Kidney (tissue), 14 donors: ENCODE data around the gene HEXIM2. TPM values are rescaled to one million over a fixed set of nuclear protein-coding genes. Genes with fewer than 3 reads are reported as not detected.

ENCODE experiments used
- DNase-seq, 5 donors: peaks; one replicate each; pipeline ENCODE4 v3.0.0-alpha.2; 2013 to 2020
- FAIRE-seq: peaks from 2 replicates; lab custom pipeline; 2012; peaks lifted over from hg19 to GRCh38; lab: Jason Lieb, UNC
- H3K27ac ChIP-seq, 2 donors: one replicate each; pipeline ENCODE4 v1.7.0; 2013; ENCODE audit warnings: low read depth in 2 of 2, low read length in 2 of 2, inconsistent platforms in 1 of 2
- H3K27me3 ChIP-seq: one replicate; pipeline ENCODE4 v1.7.1; 2013; ENCODE audit warnings: low read length, inconsistent platforms; ENCODE audit not compliant: control insufficient read depth, insufficient read depth
- H3K36me3 ChIP-seq, 3 donors: one replicate each; pipeline versions ENCODE4 v1.7.0 to v1.7.1; 2013; ENCODE audit warnings: low read length in 3 of 3, control low read depth in 1 of 3, inconsistent platforms in 1 of 3; ENCODE audit not compliant: insufficient read depth in 3 of 3, control insufficient read depth in 2 of 3
- H3K4me1 ChIP-seq, 3 donors: one replicate each; pipeline versions ENCODE4 v1.7.0 to v1.7.1; 2013; ENCODE audit warnings: low read length in 3 of 3, inconsistent platforms in 1 of 3, low read depth in 1 of 3; ENCODE audit not compliant: control insufficient read depth in 2 of 3, insufficient read depth in 2 of 3
- H3K4me3 ChIP-seq, 3 donors: one replicate each; pipeline versions ENCODE4 v1.7.0 to v1.8.1; 2013; ENCODE audit warnings: low read length in 3 of 3, control low read depth in 1 of 3, inconsistent platforms in 1 of 3
- H3K9ac ChIP-seq, 3 donors: one replicate each; pipeline versions ENCODE4 v1.7.0 to v1.7.1; 2013; ENCODE audit warnings: low read length in 3 of 3, control low read depth in 1 of 3, inconsistent platforms in 1 of 3
- H3K9me3 ChIP-seq, 3 donors: one replicate each; pipeline versions ENCODE4 v1.7.0 to v1.7.1; 2013; ENCODE audit warnings: low read length in 3 of 3, control low read depth in 1 of 3, inconsistent platforms in 1 of 3; ENCODE audit not compliant: control insufficient read depth in 2 of 3, insufficient read depth in 1 of 3
- intact Hi-C: fragments of 100-400 bp; cut with DNase I; formaldehyde crosslinking; loops from one replicate; pipeline ENCODE4 v1.11.1; 2022
- polyA plus RNA-seq: library from polyadenylated mRNA; stranded (reverse); fragments of 350-450 nt; fragmentation: Illumina TruSeq; extraction: RNeasy Lipid Tissue Mini Kit (QIAGEN cat#74804); gene quantifications from one replicate; pipeline ENCODE4 v1.2.3, GENCODE V29; 2014; ENCODE audit warnings: low read depth, low replicate concordance; ENCODE audit not compliant: insufficient read depth
- total RNA-seq: library from RNA; stranded (reverse); fragmentation: NEBNext Ultra II Directional; extraction: Animal tissue kit (Norgen Biotek cat#: 25700); gene quantifications from one replicate; pipeline ENCODE4 v1.2.1, GENCODE V29; 2021
- TF ChIP-seq, protein P1 (sequence below): IDR thresholded peaks from 3 replicates; pipeline ENCODE4 v1.5.1; 2012; ENCODE audit warnings: mild to moderate bottlenecking, moderate library complexity, borderline replicate concordance; ENCODE audit not compliant: insufficient read depth; ENCODE audit errors: extremely low read depth
- donor health status: control.
- donor health status: control.
- donor health status: control.
- donor health status: control.
- donor health status: control.
- donor health status: DM: yes; HTN: yes; CAD: no.
- donor health status: Normal renal cell carcinoma (clear cell type).

Gene HEXIM2
- total and polyA plus RNA-seq, 2 donors from 2014 or later: 6.2 to 29.1 TPM

DNA sequence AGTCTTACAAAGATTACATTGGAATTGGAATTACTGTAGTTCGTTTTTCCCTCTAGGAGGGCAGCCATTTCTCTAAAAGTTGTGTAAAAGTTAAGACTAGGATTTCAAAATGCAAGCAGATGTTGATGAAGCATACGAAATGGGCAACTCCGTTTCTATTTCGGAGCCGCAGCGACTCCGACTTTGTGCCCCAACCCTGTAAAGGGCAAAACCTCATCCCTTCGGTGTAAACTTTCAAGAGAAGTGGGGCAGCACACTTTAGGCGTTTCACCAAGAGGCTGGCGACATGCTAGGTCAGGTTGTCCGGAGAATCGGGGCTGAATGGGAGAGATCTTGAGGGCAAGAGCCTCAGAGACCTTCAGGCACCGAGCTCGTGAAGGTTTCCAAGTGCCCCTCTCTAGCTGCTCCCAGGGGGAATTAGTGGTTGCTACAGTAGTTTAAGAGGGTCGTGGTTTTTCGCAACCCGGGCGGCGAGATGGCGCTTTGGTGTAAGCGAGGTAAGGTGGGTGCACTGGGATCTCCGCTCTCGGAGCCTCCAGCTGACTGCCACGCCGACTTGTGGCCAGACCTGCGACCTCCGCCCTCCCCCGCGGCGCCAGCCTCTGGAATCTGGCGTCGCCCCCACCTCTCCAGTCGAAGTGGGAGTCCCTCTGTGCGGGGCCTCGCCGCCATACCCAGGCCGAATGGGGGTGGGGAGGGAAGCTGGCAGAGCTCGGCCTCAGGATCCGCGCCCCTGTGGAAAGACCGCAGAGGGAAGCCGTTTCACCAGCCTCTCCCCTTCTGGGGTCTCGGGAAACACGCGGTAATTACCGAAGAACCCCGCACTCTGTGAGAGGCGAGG, 1.0 kb upstream of the HEXIM2 start:
- intact Hi-C loops: no loop called here
- H3K4me3 ChIP-seq: peak overlapping the region; percentile 81 to 96 (median 90)
- peaks cover 0 to 5% (median 0%) of the 10 kb centered on the region in 3 donors for H3K36me3 ChIP-seq
- FAIRE-seq: no peak
- no peaks in the 10 kb centered on the region for H3K27me3 ChIP-seq
- no peaks in the 10 kb centered on the region for H3K9me3 ChIP-seq
- peaks cover 0 to 23% (median 14%) of the 10 kb centered on the region in 3 donors for H3K4me1 ChIP-seq
- H3K27ac ChIP-seq: peak overlapping the region; percentile 100
- TF ChIP-seq, protein P1, sequence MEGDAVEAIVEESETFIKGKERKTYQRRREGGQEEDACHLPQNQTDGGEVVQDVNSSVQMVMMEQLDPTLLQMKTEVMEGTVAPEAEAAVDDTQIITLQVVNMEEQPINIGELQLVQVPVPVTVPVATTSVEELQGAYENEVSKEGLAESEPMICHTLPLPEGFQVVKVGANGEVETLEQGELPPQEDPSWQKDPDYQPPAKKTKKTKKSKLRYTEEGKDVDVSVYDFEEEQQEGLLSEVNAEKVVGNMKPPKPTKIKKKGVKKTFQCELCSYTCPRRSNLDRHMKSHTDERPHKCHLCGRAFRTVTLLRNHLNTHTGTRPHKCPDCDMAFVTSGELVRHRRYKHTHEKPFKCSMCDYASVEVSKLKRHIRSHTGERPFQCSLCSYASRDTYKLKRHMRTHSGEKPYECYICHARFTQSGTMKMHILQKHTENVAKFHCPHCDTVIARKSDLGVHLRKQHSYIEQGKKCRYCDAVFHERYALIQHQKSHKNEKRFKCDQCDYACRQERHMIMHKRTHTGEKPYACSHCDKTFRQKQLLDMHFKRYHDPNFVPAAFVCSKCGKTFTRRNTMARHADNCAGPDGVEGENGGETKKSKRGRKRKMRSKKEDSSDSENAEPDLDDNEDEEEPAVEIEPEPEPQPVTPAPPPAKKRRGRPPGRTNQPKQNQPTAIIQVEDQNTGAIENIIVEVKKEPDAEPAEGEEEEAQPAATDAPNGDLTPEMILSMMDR: peak; percentile 20
- peak overlapping the region; percentile 80 to 99 (median 95) for H3K9ac ChIP-seq
- peak; percentile 93 to 96 (median 95) for DNase-seq

DNA sequence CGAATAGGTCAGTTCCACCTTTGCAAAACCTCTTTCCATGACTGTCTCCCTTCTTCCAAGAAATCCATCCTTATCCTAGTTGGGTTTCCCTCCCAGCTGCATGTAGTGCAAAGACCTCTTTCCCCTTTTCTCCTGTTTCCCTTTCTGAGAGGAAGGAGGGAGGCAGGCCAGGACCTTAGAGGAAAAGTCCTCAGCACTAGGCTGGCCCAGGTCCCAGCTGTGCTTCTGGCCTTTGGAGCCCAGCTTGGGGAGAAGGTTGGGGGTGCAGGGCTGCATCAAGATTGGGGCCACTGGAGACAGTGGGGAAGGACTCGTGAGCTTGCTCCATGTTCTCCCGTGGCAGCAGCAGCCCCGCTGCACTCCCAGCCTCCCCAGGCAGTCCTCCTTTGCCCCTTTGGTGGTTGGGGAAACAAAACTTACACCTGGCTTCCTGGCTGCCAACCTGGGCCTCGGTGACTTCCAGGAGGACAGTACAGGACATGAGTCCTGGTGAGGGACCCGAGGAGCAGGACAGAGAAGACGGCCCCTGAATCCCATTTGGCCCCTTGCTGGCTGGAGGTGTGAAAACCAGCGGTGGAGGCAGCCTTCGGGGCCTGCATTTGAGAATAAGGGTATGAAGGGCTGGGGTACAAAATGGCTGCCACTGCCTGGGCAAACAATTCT, 481 bp downstream of the HEXIM2 start:
- peak overlapping the region; percentile 14 to 34 for H3K27ac ChIP-seq
- DNase-seq (peak in 3 of 5 donors; percentile 52 to 82 (median 82)), FAIRE-seq (no peak)
- no peaks in the 10 kb centered on the region for H3K9me3 ChIP-seq
- H3K4me3 ChIP-seq: peak overlapping the region; percentile 72 to 86 (median 84)
- peaks cover 0 to 5% (median 0%) of the 10 kb centered on the region in 3 donors for H3K36me3 ChIP-seq
- TF ChIP-seq, protein P1: no peak
- H3K4me1 ChIP-seq: peaks cover 0 to 23% (median 14%) of the 10 kb centered on the region in 3 donors
- intact Hi-C loops: no loop called here
- H3K9ac ChIP-seq: peak overlapping the region; percentile 0 to 81 (median 25)
- no peaks in the 10 kb centered on the region for H3K27me3 ChIP-seq

DNA sequence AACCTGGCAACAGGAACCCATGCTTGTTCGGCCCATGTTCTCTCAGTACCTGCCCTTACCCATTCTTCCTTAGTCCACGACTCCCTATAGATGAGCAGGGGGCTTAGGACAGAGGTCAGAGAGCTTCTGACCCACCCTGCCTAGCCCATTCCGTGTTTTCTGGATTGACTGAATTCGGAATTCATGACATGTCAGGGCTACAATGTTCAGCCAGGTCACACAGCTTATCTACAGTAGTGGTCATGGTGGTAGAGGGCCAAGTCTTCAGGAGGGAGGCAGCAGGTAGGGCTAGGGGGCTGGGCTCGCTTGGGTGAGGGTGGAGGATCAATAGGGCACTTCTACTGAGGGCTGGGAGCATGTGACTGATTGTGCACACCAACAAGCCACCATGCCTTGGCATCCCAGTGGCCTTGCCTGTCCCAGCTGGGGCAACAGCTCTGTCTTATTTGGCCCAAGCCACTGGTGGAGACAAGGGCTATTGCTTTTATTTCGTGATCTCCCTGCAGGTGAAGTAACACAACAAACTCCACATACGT, 3.1 kb downstream of the HEXIM2 start:
- H3K27me3 ChIP-seq: no peaks in the 10 kb centered on the region
- FAIRE-seq: no peak
- H3K4me3 ChIP-seq: no peak overlapping the region
- intact Hi-C loops: no loop called here
- H3K36me3 ChIP-seq: peaks cover 0 to 13% (median 0%) of the 10 kb centered on the region in 3 donors
- H3K9ac ChIP-seq: no peak overlapping the region
- no peak for DNase-seq
- TF ChIP-seq, protein P1: no peak
- H3K4me1 ChIP-seq: peaks cover 0 to 16% (median 0%) of the 10 kb centered on the region in 3 donors
- H3K27ac ChIP-seq: no peak overlapping the region
- H3K9me3 ChIP-seq: no peaks in the 10 kb centered on the region
